ENCODE results near the gene SYK.

- TF ChIP-seq ZNF383 (CRISPR knock-in tag; IDR thresholded peaks at IDR 0.05; ENCODE audit: borderline replicate concordance) (no peak), BCL6 (CRISPR knock-in tag; IDR thresholded peaks at IDR 0.05) (no peak)
- TF ChIP-seq, protein P1, sequence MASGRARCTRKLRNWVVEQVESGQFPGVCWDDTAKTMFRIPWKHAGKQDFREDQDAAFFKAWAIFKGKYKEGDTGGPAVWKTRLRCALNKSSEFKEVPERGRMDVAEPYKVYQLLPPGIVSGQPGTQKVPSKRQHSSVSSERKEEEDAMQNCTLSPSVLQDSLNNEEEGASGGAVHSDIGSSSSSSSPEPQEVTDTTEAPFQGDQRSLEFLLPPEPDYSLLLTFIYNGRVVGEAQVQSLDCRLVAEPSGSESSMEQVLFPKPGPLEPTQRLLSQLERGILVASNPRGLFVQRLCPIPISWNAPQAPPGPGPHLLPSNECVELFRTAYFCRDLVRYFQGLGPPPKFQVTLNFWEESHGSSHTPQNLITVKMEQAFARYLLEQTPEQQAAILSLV (CRISPR knock-in tag; IDR thresholded peaks at IDR 0.05; ENCODE audit: borderline replicate concordance), result no peak
- TF ChIP-seq, protein P2, sequence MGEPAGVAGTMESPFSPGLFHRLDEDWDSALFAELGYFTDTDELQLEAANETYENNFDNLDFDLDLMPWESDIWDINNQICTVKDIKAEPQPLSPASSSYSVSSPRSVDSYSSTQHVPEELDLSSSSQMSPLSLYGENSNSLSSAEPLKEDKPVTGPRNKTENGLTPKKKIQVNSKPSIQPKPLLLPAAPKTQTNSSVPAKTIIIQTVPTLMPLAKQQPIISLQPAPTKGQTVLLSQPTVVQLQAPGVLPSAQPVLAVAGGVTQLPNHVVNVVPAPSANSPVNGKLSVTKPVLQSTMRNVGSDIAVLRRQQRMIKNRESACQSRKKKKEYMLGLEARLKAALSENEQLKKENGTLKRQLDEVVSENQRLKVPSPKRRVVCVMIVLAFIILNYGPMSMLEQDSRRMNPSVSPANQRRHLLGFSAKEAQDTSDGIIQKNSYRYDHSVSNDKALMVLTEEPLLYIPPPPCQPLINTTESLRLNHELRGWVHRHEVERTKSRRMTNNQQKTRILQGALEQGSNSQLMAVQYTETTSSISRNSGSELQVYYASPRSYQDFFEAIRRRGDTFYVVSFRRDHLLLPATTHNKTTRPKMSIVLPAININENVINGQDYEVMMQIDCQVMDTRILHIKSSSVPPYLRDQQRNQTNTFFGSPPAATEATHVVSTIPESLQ (CRISPR knock-in tag; conservative IDR thresholded peaks at IDR 0.05), result no peak
Observed at GRCh38 chr9:90826326-90827020, 24.9 kb downstream of the SYK start.
